Measurements from ENCODE around the gene KRT23.
"Not testable (repeated sequence)": the region's sequence is repeated elsewhere in the genome, so short reads cannot be mapped to it uniquely, and the experiment has no call there.

The KRT23 gene

GRCh38 chr17:40950176-40950575 lies 12.7 kb upstream of the KRT23 start:
- no peak for DNase-seq (ENCODE audit: low read depth in 2 of 2)

- no peak for DNase-seq (ENCODE audit: low read depth in 2 of 2)
Measured at GRCh38 chr17:40949418-40949817, 12.0 kb upstream of the KRT23 start.

- no peak for DNase-seq (ENCODE audit: low read depth in 2 of 2)
Measured at GRCh38 chr17:40947929-40948328, 10.5 kb upstream of the KRT23 start.

GRCh38 chr17:40945414-40945813 lies 8.0 kb upstream of the KRT23 start:
- DNase-seq (ENCODE audit: low read depth in 2 of 2), result no peak

GRCh38 chr17:40944531-40944930 lies 7.1 kb upstream of the KRT23 start:
- no peak for DNase-seq (ENCODE audit: low read depth in 2 of 2)

GRCh38 chr17:40942553-40942952 lies 5.1 kb upstream of the KRT23 start:
- no peak for DNase-seq (ENCODE audit: low read depth in 2 of 2)

- DNase-seq (ENCODE audit: low read depth in 2 of 2), result no peak
Measured at GRCh38 chr17:40940266-40940665, 2.8 kb upstream of the KRT23 start.

- peak in 1 of 2 experiments; percentile 2 for DNase-seq (ENCODE audit: low read depth in 2 of 2)
Measured at GRCh38 chr17:40938981-40939380, 1.5 kb upstream of the KRT23 start.

GRCh38 chr17:40936976-40937375 lies 470 bp downstream of the KRT23 start:
- no peak for DNase-seq (ENCODE audit: low read depth in 2 of 2)

- DNase-seq (ENCODE audit: low read depth in 2 of 2), result no peak
Measured at GRCh38 chr17:40936437-40936971, 942 bp downstream of the KRT23 start.

- DNase-seq (ENCODE audit: low read depth in 2 of 2), result no peak
Measured at GRCh38 chr17:40935624-40936023, 1.8 kb downstream of the KRT23 start.

- no peak for DNase-seq (ENCODE audit: low read depth in 2 of 2)
Measured at GRCh38 chr17:40932608-40933007, 4.8 kb downstream of the KRT23 start.

GRCh38 chr17:40931311-40931710 lies 6.1 kb downstream of the KRT23 start:
- no peak for DNase-seq (ENCODE audit: low read depth in 2 of 2)

- no peak for DNase-seq (ENCODE audit: low read depth in 2 of 2)
Measured at GRCh38 chr17:40926341-40926740, 11.1 kb downstream of the KRT23 start.

GRCh38 chr17:40922239-40922638 lies 15.2 kb downstream of the KRT23 start:
- no peak for DNase-seq (ENCODE audit: low read depth in 2 of 2)

GRCh38 chr17:40921026-40921425 lies 16.4 kb downstream of the KRT23 start:
- DNase-seq (ENCODE audit: low read depth in 2 of 2), result no peak

- DNase-seq (ENCODE audit: low read depth in 2 of 2), result not testable (repeated sequence)
Measured at GRCh38 chr17:40917116-40917515, 20.3 kb downstream of the KRT23 start.

- DNase-seq (ENCODE audit: low read depth in 2 of 2), result no peak
Measured at GRCh38 chr17:40916366-40916765, 21.1 kb downstream of the KRT23 start.

GRCh38 chr17:40915721-40916256 lies 21.7 kb downstream of the KRT23 start:
- DNase-seq (ENCODE audit: low read depth in 2 of 2), result peak in 1 of 2 experiments; percentile 31

GRCh38 chr17:40915199-40915661 lies 22.2 kb downstream of the KRT23 start:
- DNase-seq (ENCODE audit: low read depth in 2 of 2), result peak; percentile 85 to 86

GRCh38 chr17:40914075-40914855 lies 23.2 kb downstream of the KRT23 start:
- no peak for DNase-seq (ENCODE audit: low read depth in 2 of 2)

- DNase-seq (ENCODE audit: low read depth in 2 of 2), result no peak
Measured at GRCh38 chr17:40912486-40913210, 24.8 kb downstream of the KRT23 start.
